Measurements from ENCODE around the gene WDFY3. TPM values are rescaled to one million over a fixed set of nuclear protein-coding genes. Genes with fewer than 3 reads are reported as not detected.

WDFY3 gene
- total and polyA plus RNA-seq, 8 donors = 3.2 to 163 (median 28.4) TPM

- Histone ChIP-seq H3K4me1 (peaks cover 0 to 20% (median 8%) of the 10 kb centered on the region in 4 donors), H3K27ac (no peak overlapping the region), H3K9me3 (no peaks in the 10 kb centered on the region), H3K36me3 (peaks cover 6 to 35% (median 32%) of the 10 kb centered on the region in 4 donors), H3K4me3 (no peak overlapping the region), H3K27me3 (no peaks in the 10 kb centered on the region)
- TF ChIP-seq POLR2A (IDR thresholded peaks at IDR 0.05) (no peak), EP300 (IDR thresholded peaks at IDR 0.05) (no peak), POLR2AphosphoS5 (IDR thresholded peaks at IDR 0.05) (no peak), CTCF (IDR thresholded peaks at IDR 0.05) (no peak)
- intact Hi-C loops (cut with DNase I; ENCODE audit: low total_unique reads) = no loop called here
- WGBS, 5 donors = 77 to 87% (median 84%) methylated on average over 2 of the region's 2 CpGs
- no peak for DNase-seq
Measured at GRCh38 chr4:84726356-84726755, 240.1 kb downstream of the WDFY3 start.

DNA sequence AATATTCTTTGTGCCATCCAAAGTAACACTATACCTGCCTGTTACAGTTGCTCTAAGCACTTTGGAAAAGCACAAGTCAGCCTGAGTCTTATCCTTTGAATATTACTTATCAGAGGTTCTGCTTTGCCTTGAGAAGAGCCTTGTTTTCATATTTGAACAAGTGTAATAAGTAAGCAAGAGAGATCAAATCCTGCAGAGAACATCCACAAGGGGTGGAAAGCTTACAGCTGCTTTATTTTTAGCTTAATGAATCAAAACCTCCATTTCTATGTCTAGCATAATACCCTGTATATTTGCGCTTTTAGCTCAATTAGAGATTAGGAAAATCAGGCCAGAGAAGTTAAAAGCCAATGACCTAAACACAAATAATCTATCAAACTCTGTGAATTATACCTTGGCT lies 243.8 kb downstream of the WDFY3 start:
- no peak overlapping the region for H3K27ac ChIP-seq
- TF ChIP-seq EP300 (IDR thresholded peaks at IDR 0.05) = no peak
- no peak for TF ChIP-seq POLR2AphosphoS5 (IDR thresholded peaks at IDR 0.05)
- no peak for TF ChIP-seq POLR2A (IDR thresholded peaks at IDR 0.05)
- intact Hi-C loops (cut with DNase I; ENCODE audit: low total_unique reads) = no loop called here
- peaks cover 17 to 63% (median 53%) of the 10 kb centered on the region in 4 donors for H3K36me3 ChIP-seq
- H3K27me3 ChIP-seq = no peaks in the 10 kb centered on the region
- no peak overlapping the region for H3K4me3 ChIP-seq
- H3K9me3 ChIP-seq = no peaks in the 10 kb centered on the region
- 26 to 48% (median 38%) methylated on average over 1 of the region's 1 CpG for WGBS, 5 donors
- DNase-seq = no peak
- peaks cover 0 to 16% (median 6%) of the 10 kb centered on the region in 4 donors for H3K4me1 ChIP-seq

- H3K36me3 ChIP-seq = peaks cover 20 to 90% (median 77%) of the 10 kb centered on the region in 4 donors
- H3K27ac ChIP-seq = no peak overlapping the region
Measured at GRCh38 chr4:84719115-84719514, 247.4 kb downstream of the WDFY3 start.

GRCh38 chr4:84718699-84719098 lies 247.8 kb downstream of the WDFY3 start:
- peaks cover 0 to 12% (median 6%) of the 10 kb centered on the region in 4 donors for H3K4me1 ChIP-seq
- TF ChIP-seq CTCF (IDR thresholded peaks at IDR 0.05) = no peak
- TF ChIP-seq EP300 (IDR thresholded peaks at IDR 0.05) = no peak
- no peak for TF ChIP-seq POLR2AphosphoS5 (IDR thresholded peaks at IDR 0.05)
- TF ChIP-seq POLR2A (IDR thresholded peaks at IDR 0.05) = no peak
- no peaks in the 10 kb centered on the region for H3K9me3 ChIP-seq
- no peaks in the 10 kb centered on the region for H3K27me3 ChIP-seq
- no peak overlapping the region for H3K27ac ChIP-seq
- intact Hi-C loops (cut with DNase I; ENCODE audit: low total_unique reads) = no loop called here
- DNase-seq = no peak
- H3K36me3 ChIP-seq = peaks cover 23 to 90% (median 77%) of the 10 kb centered on the region in 4 donors
- 42 to 85% (median 66%) methylated on average over 2 of the region's 2 CpGs for WGBS, 5 donors
- H3K4me3 ChIP-seq = no peak overlapping the region

More at GRCh38 chr4:84719115-84719514, 247.4 kb downstream of the WDFY3 start:
- Histone ChIP-seq H3K4me3 (no peak overlapping the region), H3K4me1 (peaks cover 0 to 12% (median 6%) of the 10 kb centered on the region in 4 donors), H3K27me3 (no peaks in the 10 kb centered on the region), H3K9me3 (no peaks in the 10 kb centered on the region)
- intact Hi-C loops (cut with DNase I; ENCODE audit: low total_unique reads) = no loop called here
- TF ChIP-seq POLR2AphosphoS5 (IDR thresholded peaks at IDR 0.05) (no peak), POLR2A (IDR thresholded peaks at IDR 0.05) (no peak), EP300 (IDR thresholded peaks at IDR 0.05) (no peak), CTCF (IDR thresholded peaks at IDR 0.05) (no peak)
- no peak for DNase-seq

- TF ChIP-seq POLR2A (IDR thresholded peaks at IDR 0.05) = no peak
- no peak for TF ChIP-seq CTCF (IDR thresholded peaks at IDR 0.05)
- no peak for TF ChIP-seq POLR2AphosphoS5 (IDR thresholded peaks at IDR 0.05)
- TF ChIP-seq EP300 (IDR thresholded peaks at IDR 0.05) = no peak
- no peak overlapping the region for H3K27ac ChIP-seq
- no peaks in the 10 kb centered on the region for H3K9me3 ChIP-seq
- WGBS, 5 donors = 88 to 94% (median 91%) methylated on average over 3 of the region's 3 CpGs
- H3K36me3 ChIP-seq = peaks cover 17 to 95% (median 94%) of the 10 kb centered on the region in 4 donors
- H3K27me3 ChIP-seq = no peaks in the 10 kb centered on the region
- no peaks in the 10 kb centered on the region for H3K4me1 ChIP-seq
- intact Hi-C loops (cut with DNase I; ENCODE audit: low total_unique reads) = no loop called here
- no peak overlapping the region for H3K4me3 ChIP-seq
- DNase-seq = no peak
Measured at GRCh38 chr4:84710548-84710947, 255.9 kb downstream of the WDFY3 start.

Measured in stomach (tissue), 9 donors.